OCI-LY1 (cell line): Measurements from ENCODE around the gene RAE1.

ENCODE experiments used
- H2AFZ ChIP-seq: fragments of 200-600 bp; sonication (generic), shearing (Covaris generic); 2 replicates; pipeline ENCODE4 v1.6.0; 2014; ENCODE audit warnings: antibody characterized with exemption, mild to moderate bottlenecking, low read length
- H3F3A ChIP-seq: fragments of 200-600 bp; sonication (generic), shearing (Covaris generic); 2 replicates; pipeline ENCODE4 v1.6.0; 2014; ENCODE audit warnings: mild to moderate bottlenecking, antibody characterized with exemption, low read length, moderate library complexity; ENCODE audit not compliant: insufficient read depth
- H3K27ac ChIP-seq: fragments of 200-600 bp; sonication (generic); 2 replicates; pipeline ENCODE4 v1.5.1; 2014; ENCODE audit warnings: low read length, mixed run types, mild to moderate bottlenecking, low read depth; ENCODE audit not compliant: poor library complexity, severe bottlenecking
- H3K27me3 ChIP-seq: fragments of 200-600 bp; sonication (generic); 2 replicates; pipeline ENCODE4 v1.6.0; 2014; ENCODE audit warnings: antibody characterized with exemption, mild to moderate bottlenecking, low read length, moderate library complexity; ENCODE audit not compliant: insufficient read depth
- H3K36me3 ChIP-seq: fragments of 200-600 bp; sonication (generic); 2 replicates; pipeline ENCODE4 v1.6.1; 2014; ENCODE audit warnings: mild to moderate bottlenecking, antibody characterized with exemption, low read length, moderate library complexity, mixed read lengths; ENCODE audit not compliant: insufficient read depth
- H3K4me1 ChIP-seq: fragments of 200-600 bp; sonication (generic); 2 replicates; pipeline ENCODE4 v1.5.1; 2014; ENCODE audit warnings: mild to moderate bottlenecking, low read length, moderate library complexity; ENCODE audit not compliant: insufficient read depth, severe bottlenecking
- H3K4me2 ChIP-seq: fragments of 200-600 bp; sonication (generic), shearing (Covaris generic); 2 replicates; pipeline ENCODE4 v1.6.1; 2014; ENCODE audit warnings: low read length
- H3K4me3 ChIP-seq: fragments of 200-600 bp; sonication (generic); 2 replicates; pipeline ENCODE4 v1.5.1; 2014; ENCODE audit warnings: low read length, low read depth, mild to moderate bottlenecking, mixed read lengths; ENCODE audit not compliant: poor library complexity, severe bottlenecking
- H3K79me2 ChIP-seq: fragments of 200-600 bp; shearing (Covaris generic); 2 replicates; pipeline ENCODE4 v1.6.1; 2016; ENCODE audit warnings: mixed run types, low read length, mixed read lengths; ENCODE audit not compliant: insufficient read depth
- H3K9ac ChIP-seq: fragments of 200-600 bp; sonication (generic), shearing (Covaris generic); 2 replicates; pipeline ENCODE4 v1.6.1; 2014; ENCODE audit warnings: mild to moderate bottlenecking, low read length, mixed read lengths
- H3K9me2 ChIP-seq: fragments of 200-600 bp; sonication (generic), shearing (Covaris generic); 2 replicates; pipeline ENCODE4 v1.6.1; 2014; ENCODE audit warnings: low read depth, mild to moderate bottlenecking, low read length, mixed read lengths
- H3K9me3 ChIP-seq: fragments of 200-600 bp; shearing (Covaris generic); 2 replicates; pipeline ENCODE4 v1.6.1; 2014; ENCODE audit warnings: low read length, mixed read lengths
- H4K20me1 ChIP-seq: fragments of 200-600 bp; sonication (generic), shearing (Covaris generic); 2 replicates; pipeline ENCODE4 v1.6.0; 2016; ENCODE audit warnings: mild to moderate bottlenecking, low read length; ENCODE audit not compliant: insufficient read depth
- CTCF ChIP-seq: fragments of 200-600 bp; sonication (generic), shearing (Covaris generic); IDR thresholded peaks from 2 replicates; pipeline ENCODE4 v1.5.1; 2017; ENCODE audit warnings: mild to moderate bottlenecking, antibody characterized with exemption, low read length, moderate library complexity, mixed read lengths
- EZH2 ChIP-seq: fragments of 200-600 bp; sonication (generic), shearing (Covaris generic); IDR thresholded peaks from 2 replicates; pipeline ENCODE4 v1.8.0; 2017; ENCODE audit warnings: borderline replicate concordance, mixed run types, mild to moderate bottlenecking, antibody characterized with exemption, low read length, moderate library complexity, mixed read lengths

Gene RAE1

DNA sequence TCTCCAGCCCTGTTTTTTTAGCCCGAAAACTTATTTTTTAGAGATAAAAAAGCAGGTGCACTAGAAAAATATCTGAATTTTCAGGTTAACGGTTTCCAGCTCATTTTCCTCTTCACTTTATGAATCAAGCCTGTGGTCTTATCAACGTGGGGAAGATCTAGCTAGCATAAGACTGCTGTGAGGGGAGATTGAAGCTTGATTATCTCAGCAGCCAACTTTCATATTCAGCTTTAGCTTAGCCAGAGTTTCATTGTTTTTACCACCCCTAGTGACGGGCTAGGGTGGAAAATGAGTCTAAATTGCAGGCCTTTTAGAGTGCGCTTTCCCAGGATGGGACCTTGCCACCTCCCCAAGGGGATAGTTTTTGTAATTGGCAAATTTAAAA, 28.2 kb downstream of the RAE1 start:
- Histone ChIP-seq H3F3A (0 out of 2 replicates have a peak, but pooled peaks cover 4% of the 10 kb centered on the region), H2AFZ (no peak overlapping the region), H3K36me3 (peaks cover 67% of the 10 kb centered on the region), H3K4me2 (no peak overlapping the region), H4K20me1 (no peaks in the 10 kb centered on the region), H3K9me3 (no peaks in the 10 kb centered on the region), H3K9me2 (no peaks in the 10 kb centered on the region), H3K27me3 (no peaks in the 10 kb centered on the region), H3K4me1 (peaks cover 58% of the 10 kb centered on the region), H3K79me2 (no peaks in the 10 kb centered on the region), H3K9ac (no peak overlapping the region; the same call in 1 of the 2 replicates), H3K27ac (peak overlapping the region; percentile 33), H3K4me3 (no peak overlapping the region)
- no peak for TF ChIP-seq EZH2
- 0 out of 2 replicates have a peak, but pooled peaks have one; percentile 4 for TF ChIP-seq CTCF

- peaks cover 58% of the 10 kb centered on the region for H3K36me3 ChIP-seq
Measured at GRCh38 chr20:57380081-57380750, 29.2 kb downstream of the RAE1 start.

More at GRCh38 chr20:57380081-57380750, 29.2 kb downstream of the RAE1 start:
- H3K9me2 ChIP-seq: no peaks in the 10 kb centered on the region
- H3K27ac ChIP-seq: peak overlapping the region; percentile 33
- no peak overlapping the region for H3K4me3 ChIP-seq
- H3F3A ChIP-seq: 0 out of 2 replicates have a peak, but pooled peaks cover 4% of the 10 kb centered on the region
- no peaks in the 10 kb centered on the region for H3K9me3 ChIP-seq
- H3K9ac ChIP-seq: no peak overlapping the region; the same call in 1 of the 2 replicates
- no peak overlapping the region for H2AFZ ChIP-seq
- TF ChIP-seq EZH2: no peak
- TF ChIP-seq CTCF: no peak
- H3K79me2 ChIP-seq: no peaks in the 10 kb centered on the region
- no peak overlapping the region for H3K4me2 ChIP-seq
- H4K20me1 ChIP-seq: no peaks in the 10 kb centered on the region
- H3K27me3 ChIP-seq: no peaks in the 10 kb centered on the region
- H3K4me1 ChIP-seq: peaks cover 57% of the 10 kb centered on the region
